K562 (cell line): ENCODE data around the gene IBA57. TPM values are rescaled to one million over a fixed set of nuclear protein-coding genes. Genes with fewer than 3 reads are reported as not detected.

Source experiments
- ATAC-seq: fragments of 200-7000 bp; cut with Tn5 transposase; 3 replicates; pipeline ENCODE4 v1.9.1; 2020; ENCODE audit warnings: moderate library complexity
- BruUV-seq: library from RNA; stranded (reverse); fragments of 400-500 nt; replicated peaks from 2 replicates; lab custom pipeline; 2021; lab: Mats Ljungman, UMichigan
- CTCF ChIA-PET: fragments of 300-600 bp; formaldehyde crosslinking; extraction: SDS; loops from one replicate; lab custom pipeline; 2021; ENCODE audit warnings: low intra/inter-chr PET ratio; lab: Yijun Ruan, JAX
- POLR2A ChIA-PET: fragments of 300-600, 350-650 bp; sonication (Branson Sonifier 250); formaldehyde crosslinking; extraction: SDS; loops from one replicate; lab custom pipeline; 2021; ENCODE audit warnings: antibody characterized with exemption, inconsistent platforms; lab: Yijun Ruan, JAX
- DNase-seq, 4 experiments: peaks; one replicate each; pipeline versions ENCODE4 v3.0.0 to v3.0.0-alpha.2; 2011 to 2018; ENCODE audit warnings: low spot score in 3 of 4, mixed read lengths in 3 of 4; ENCODE audit errors: extremely low read depth in 1 of 4
- FAIRE-seq: peaks from 2 replicates; lab custom pipeline; 2011; peaks lifted over from hg19 to GRCh38; lab: Jason Lieb, UNC
- H2AFZ ChIP-seq: 2 replicates; pipeline ENCODE4 v1.6.0; 2011; ENCODE audit warnings: low read depth, low read length, control low read depth, inconsistent platforms
- H3K27ac ChIP-seq: fragments of 200-600 bp; 3 replicates; pipeline ENCODE4 v1.8.0; 2011; ENCODE audit warnings: low read depth, mild to moderate bottlenecking, control low read depth, inconsistent platforms, low read length, moderate library complexity, mixed read lengths; ENCODE audit errors: extremely low read depth
- H3K27me3 ChIP-seq, 2 experiments: fragments of 300-600 bp in 1 of 2; 2 replicates in 1 of 2; 3 replicates in 1 of 2; pipeline versions ENCODE4 v1.6.0 to v1.8.0; 2011; ENCODE audit warnings: inconsistent platforms in 2 of 2, low read length in 2 of 2, mild to moderate bottlenecking in 1 of 2, mixed read lengths in 1 of 2, moderate library complexity in 1 of 2; ENCODE audit not compliant: control insufficient read depth in 2 of 2, insufficient read depth in 2 of 2
- H3K36me3 ChIP-seq: fragments of 300-600 bp; 3 replicates; pipeline ENCODE4 v1.8.0; 2011; ENCODE audit warnings: mild to moderate bottlenecking, low read length, inconsistent platforms; ENCODE audit not compliant: control insufficient read depth, insufficient read depth
- H3K4me1 ChIP-seq, 2 experiments: fragments of 200-600 bp in 1 of 2; replicated peaks in 1 of 2; 2 replicates in 1 of 2; 3 replicates in 1 of 2; pipeline versions ENCODE4 v1.5.1 to v1.8.0; 2011; ENCODE audit warnings: inconsistent platforms in 2 of 2, low read length in 2 of 2, mild to moderate bottlenecking in 1 of 2, mixed read lengths in 1 of 2, moderate library complexity in 1 of 2; ENCODE audit not compliant: control insufficient read depth in 2 of 2, insufficient read depth in 2 of 2
- H3K4me2 ChIP-seq: 2 replicates; pipeline ENCODE4 v1.6.1; 2011; ENCODE audit warnings: low read length, control low read depth, inconsistent platforms, mixed read lengths; ENCODE audit not compliant: insufficient read depth
- H3K4me3 ChIP-seq: fragments of 200-600 bp; sonication (generic), shearing (Covaris generic); 2 replicates; pipeline ENCODE4 v1.5.1; 2016; ENCODE audit warnings: control low read depth, inconsistent platforms
- H3K79me2 ChIP-seq: fragments of 200-600 bp; 3 replicates; pipeline ENCODE4 v1.8.0; 2011; ENCODE audit warnings: low read length, inconsistent platforms; ENCODE audit not compliant: control insufficient read depth, insufficient read depth
- H3K9ac ChIP-seq, 2 experiments: 2 replicates each; pipeline versions ENCODE4 v1.6.0 to v1.6.1; 2011; ENCODE audit warnings: low read depth in 2 of 2, low read length in 2 of 2, control low read depth in 1 of 2, inconsistent platforms in 1 of 2, mild to moderate bottlenecking in 1 of 2, mixed read lengths in 1 of 2; ENCODE audit not compliant: insufficient read depth in 1 of 2
- H3K9me1 ChIP-seq: one replicate; pipeline ENCODE4 v1.6.0; 2011; ENCODE audit warnings: inconsistent platforms, mild to moderate bottlenecking, low read length, moderate library complexity; ENCODE audit not compliant: control insufficient read depth, insufficient read depth
- H3K9me3 ChIP-seq: replicated peaks from 2 replicates; pipeline ENCODE4 v1.5.1; 2011; ENCODE audit warnings: low read depth, low read length, inconsistent platforms; ENCODE audit not compliant: control insufficient read depth, insufficient read depth
- H4K20me1 ChIP-seq: replicated peaks from 2 replicates; pipeline ENCODE4 v1.6.1; 2011; ENCODE audit warnings: low read length, inconsistent platforms, mixed read lengths; ENCODE audit not compliant: control insufficient read depth, insufficient read depth
- ADNP ChIP-seq: fragments of 200-800 bp; sonication (Bioruptor generic); IDR thresholded peaks from 2 replicates; pipeline ENCODE4 v1.6.1; 2016; ENCODE audit warnings: missing genetic modification characterization, missing compliant biosample characterization
- ATF3 ChIP-seq, 2 experiments: fragments of 450-650 bp in 1 of 2; sonication (generic) in 1 of 2; formaldehyde crosslinking in 1 of 2; IDR thresholded peaks in 1 of 2; conservative IDR thresholded peaks in 1 of 2; 2 replicates each; pipeline versions ENCODE4 v1.6.1 to v1.8.1; 2016 to 2023; ENCODE audit warnings: mild to moderate bottlenecking in 2 of 2, moderate library complexity in 2 of 2, inconsistent platforms in 1 of 2, missing genetic modification reagents in 1 of 2
- PCBP1 ChIP-seq: fragments of 200-400 bp; formaldehyde crosslinking; IDR thresholded peaks from 2 replicates; pipeline ENCODE4 v1.6.1; 2018; ENCODE audit warnings: mild to moderate bottlenecking, low read depth, low read length; ENCODE audit not compliant: poor library complexity, severe bottlenecking
- SAFB ChIP-seq: fragments of 200-400 bp; formaldehyde crosslinking; IDR thresholded peaks from 2 replicates; pipeline ENCODE4 v1.6.1; 2017; ENCODE audit warnings: low read depth, low read length, borderline replicate concordance
- SNIP1 ChIP-seq: fragments of 450-650 bp; IDR thresholded peaks from 2 replicates; pipeline ENCODE4 v1.7.1; 2017; ENCODE audit warnings: low read depth, mild to moderate bottlenecking
- THAP12 ChIP-seq: fragments of 250-450 bp; sonication (Bioruptor Pico); IDR thresholded peaks from 2 replicates; pipeline ENCODE4 v1.9.0; 2021; ENCODE audit warnings: mild to moderate bottlenecking, inconsistent platforms
- ZNF431 ChIP-seq: sonication (generic); formaldehyde crosslinking; IDR thresholded peaks from 2 replicates; pipeline ENCODE4 v1.8.0; 2022; ENCODE audit warnings: mild to moderate bottlenecking, missing genetic modification reagents
- WGBS: fragments of 100-300 bp; shearing (Covaris generic); methylation state at CpG from one replicate; pipeline ENCODE4 v1.1.6; 2016; ENCODE audit warnings: low coverage, mixed read lengths; ENCODE audit not compliant: insufficient coverage; ENCODE audit errors: missing lambda C conversion rate; 5-methylcytosine and 5-hydroxymethylcytosine counted together
- in situ Hi-C: fragments of 300-500 bp; cut with MboI; formaldehyde crosslinking; loops from 4 replicates; pipeline ENCODE4 v1.15.0; 2018; ENCODE audit warnings: inconsistent platforms, mixed read lengths
- intact Hi-C: fragments of 100-400 bp; cut with micrococcal nuclease; formaldehyde crosslinking; loops from 2 replicates; pipeline ENCODE4 v1.14.2; 2022
- polyA plus RNA-seq, 8 experiments: library from polyadenylated mRNA; depleted of rRNA in 4 of 8; stranded (reverse) in 5 of 8; unstranded in 3 of 8; fragments of >200 nt; fragmentation: Nextera tagmentation in 2 of 8; fragmentation: Illumina TruSeq in 1 of 8; extraction: Ambion mirVana in 2 of 8; extraction: Trizol in 1 of 8; gene quantifications; 2 replicates each; pipeline versions ENCODE4 v1.2.1 to v1.2.3, GENCODE V29; 2011 to 2014; ENCODE audit warnings: inconsistent platforms in 1 of 8, missing spikeins in 1 of 8
- total RNA-seq, 7 experiments: library from RNA; depleted of rRNA in 6 of 7; stranded (reverse); fragments of >200 nt in 6 of 7; fragmentation: Illumina TruSeq in 2 of 7; extraction: Trizol in 2 of 7; gene quantifications; 2 replicates each; pipeline versions ENCODE4 v1.2.1 to v1.2.3, GENCODE V29; 2011 to 2021; ENCODE audit warnings: low replicate concordance in 1 of 7
- TF ChIP-seq, protein P1 (sequence below): sonication (generic); formaldehyde crosslinking; IDR thresholded peaks from 2 replicates; pipeline ENCODE4 v1.8.1; 2023; ENCODE audit warnings: mild to moderate bottlenecking, missing genetic modification reagents

Gene IBA57
- total and polyA plus RNA-seq, 9 of the 15 experiments (the other 6 are each of a cell fraction or from before 2014, with no cell fraction given): 0.77 to 15.5 (median 2.7) TPM

DNA sequence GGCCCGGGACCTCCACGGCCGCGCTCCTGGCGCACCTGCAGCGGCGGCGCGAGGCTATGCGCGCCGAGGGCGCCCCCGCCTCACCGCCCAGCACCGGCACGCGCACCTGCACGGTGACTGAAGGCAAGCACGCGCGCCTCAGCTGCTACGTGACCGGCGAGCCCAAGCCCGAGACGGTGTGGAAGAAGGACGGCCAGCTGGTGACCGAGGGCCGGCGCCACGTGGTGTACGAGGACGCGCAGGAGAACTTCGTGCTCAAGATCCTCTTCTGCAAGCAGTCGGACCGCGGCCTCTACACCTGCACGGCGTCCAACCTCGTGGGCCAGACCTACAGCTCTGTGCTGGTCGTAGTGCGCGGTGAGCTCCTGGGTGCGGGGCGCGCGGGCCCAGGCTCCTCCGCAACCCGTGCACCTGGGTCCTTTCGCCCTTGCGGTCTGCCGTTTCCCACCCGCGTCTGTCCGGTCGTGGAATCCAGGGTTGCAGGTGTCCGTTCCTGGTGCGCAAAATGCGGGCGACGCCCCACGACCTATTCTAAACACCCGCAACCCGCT is 46.9 kb downstream of the IBA57 start:
- no peak for TF ChIP-seq ZNF431 (CRISPR knock-in tag)
- TF ChIP-seq SNIP1: no peak
- peak; percentile 8; the same call in 1 of the 2 replicates for TF ChIP-seq ATF3 (IDR thresholded peaks at IDR 0.05)
- no peak for TF ChIP-seq ATF3 (CRISPR knock-in tag; conservative IDR thresholded peaks at IDR 0.05)
- peak; percentile 68 for TF ChIP-seq PCBP1
- 0 out of 2 replicates have a peak, but pooled peaks have one; percentile 17 for TF ChIP-seq THAP12 (CRISPR knock-in tag)
- TF ChIP-seq, protein P1, sequence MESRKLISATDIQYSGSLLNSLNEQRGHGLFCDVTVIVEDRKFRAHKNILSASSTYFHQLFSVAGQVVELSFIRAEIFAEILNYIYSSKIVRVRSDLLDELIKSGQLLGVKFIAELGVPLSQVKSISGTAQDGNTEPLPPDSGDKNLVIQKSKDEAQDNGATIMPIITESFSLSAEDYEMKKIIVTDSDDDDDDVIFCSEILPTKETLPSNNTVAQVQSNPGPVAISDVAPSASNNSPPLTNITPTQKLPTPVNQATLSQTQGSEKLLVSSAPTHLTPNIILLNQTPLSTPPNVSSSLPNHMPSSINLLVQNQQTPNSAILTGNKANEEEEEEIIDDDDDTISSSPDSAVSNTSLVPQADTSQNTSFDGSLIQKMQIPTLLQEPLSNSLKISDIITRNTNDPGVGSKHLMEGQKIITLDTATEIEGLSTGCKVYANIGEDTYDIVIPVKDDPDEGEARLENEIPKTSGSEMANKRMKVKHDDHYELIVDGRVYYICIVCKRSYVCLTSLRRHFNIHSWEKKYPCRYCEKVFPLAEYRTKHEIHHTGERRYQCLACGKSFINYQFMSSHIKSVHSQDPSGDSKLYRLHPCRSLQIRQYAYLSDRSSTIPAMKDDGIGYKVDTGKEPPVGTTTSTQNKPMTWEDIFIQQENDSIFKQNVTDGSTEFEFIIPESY (CRISPR knock-in tag): peak; percentile 92
- no peak for TF ChIP-seq ADNP (tag)
- TF ChIP-seq SAFB: 0 out of 2 replicates have a peak, but pooled peaks have one; percentile 32
- H4K20me1 ChIP-seq: 0 out of 2 replicates have a peak, but pooled peaks cover 2% of the 10 kb centered on the region
- no peak overlapping the region for H3K27ac ChIP-seq
- no peak overlapping the region for H3K9ac ChIP-seq
- H3K4me2 ChIP-seq: no peak overlapping the region
- FAIRE-seq (no peak), ATAC-seq (no peak), DNase-seq (no peak)
- H2AFZ ChIP-seq: no peak overlapping the region
- peaks cover 0 to 65% of the 10 kb centered on the region in 2 experiments; a peak in 3 of 5 replicates for H3K4me1 ChIP-seq
- H3K9me1 ChIP-seq: no peaks in the 10 kb centered on the region
- 94% methylated on average over 36 of the region's 66 CpGs for WGBS
- H3K36me3 ChIP-seq: no peaks in the 10 kb centered on the region
- no TSS peak for BruUV-seq
- CTCF ChIA-PET: interaction anchor here (0.6 to 2.4 kb wide), 2 partner anchors 156 to 303 kb away, joined by 4 to 15 read pairs; no protein-coding TSS in a partner anchor
- H3K79me2 ChIP-seq: no peaks in the 10 kb centered on the region
- in situ Hi-C loops (no loop called here), intact Hi-C loops (loop anchor here (5.0 kb wide), 1 partner anchor 305 kb away; no protein-coding TSS in a partner anchor)
- peaks cover 3% of the 10 kb centered on the region; the same call in 1 of the 2 replicates for H3K9me3 ChIP-seq
- no peak overlapping the region for H3K4me3 ChIP-seq
- POLR2A ChIA-PET: no interaction called here
- peaks cover 0 to 8% of the 10 kb centered on the region in 2 experiments; a peak in 2 of 5 replicates for H3K27me3 ChIP-seq
